Left colon (tissue), 2 donors: Measurements from ENCODE around the gene TMEM186. TPM values are rescaled to one million over a fixed set of nuclear protein-coding genes. Genes with fewer than 3 reads are reported as not detected.
"Not testable (repeated sequence)": the region's sequence is repeated elsewhere in the genome, so short reads cannot be mapped to it uniquely, and the experiment has no call there.

ENCODE experiments used
- ATAC-seq: fragments of 200-7000 bp; cut with Tn5 transposase; one replicate; pipeline ENCODE4 v1.9.1; 2020; ENCODE audit warnings: mild to moderate bottlenecking, moderate library complexity
- DNase-seq, 2 donors: peaks; one replicate each; pipeline ENCODE4 v3.0.0-alpha.2; 2020
- intact Hi-C, 2 donors: fragments of 100-400 bp; cut with DNase I in 1 of 2; cut with micrococcal nuclease in 1 of 2; formaldehyde crosslinking; loops; one replicate each; pipeline versions ENCODE4 v1.11.2 to v1.14.0; 2022; cut with DNase I, micrococcal nuclease
- total RNA-seq, 2 donors: library from RNA; stranded (reverse); fragmentation: NEBNext Ultra II Directional; extraction: Animal tissue kit (Norgen Biotek cat#: 25700); gene quantifications; one replicate each; pipeline ENCODE4 v1.2.1, GENCODE V29; 2021
- donor health status: DM: no; HTN: no; CAD: no.
- donor health status: DM: yes; HTN: yes; CAD: no.

Gene TMEM186
- total RNA-seq, 2 donors from 2014 or later, result 12.1 to 14.3 TPM

- ATAC-seq, DNase-seq, intact Hi-C loops: not testable (repeated sequence)
Measured at GRCh38 chr16:8786316-8786715, 11.1 kb downstream of the TMEM186 start.

DNA sequence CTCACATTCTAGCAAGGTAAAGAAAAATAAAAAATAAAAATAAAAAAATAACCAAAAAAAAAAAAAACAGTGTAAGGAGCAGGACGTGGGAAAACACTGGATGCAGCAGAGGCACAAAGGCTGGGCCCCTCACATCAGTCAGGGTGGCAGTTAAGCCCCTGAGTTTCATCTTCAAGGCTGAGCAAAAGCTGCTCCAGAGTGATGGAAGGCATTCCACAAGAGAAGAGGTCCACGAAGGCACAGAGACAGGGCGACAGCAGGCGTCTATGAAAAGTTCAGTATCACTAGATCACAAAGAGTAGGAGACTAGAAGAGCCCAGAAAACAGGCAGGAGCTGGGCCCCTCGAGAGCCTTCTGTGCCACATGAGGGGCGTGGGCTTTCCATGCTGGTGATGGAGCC is 12.0 kb downstream of the TMEM186 start:
- DNase-seq (no peak), ATAC-seq (no peak)
- intact Hi-C loops, result no loop called here

DNA sequence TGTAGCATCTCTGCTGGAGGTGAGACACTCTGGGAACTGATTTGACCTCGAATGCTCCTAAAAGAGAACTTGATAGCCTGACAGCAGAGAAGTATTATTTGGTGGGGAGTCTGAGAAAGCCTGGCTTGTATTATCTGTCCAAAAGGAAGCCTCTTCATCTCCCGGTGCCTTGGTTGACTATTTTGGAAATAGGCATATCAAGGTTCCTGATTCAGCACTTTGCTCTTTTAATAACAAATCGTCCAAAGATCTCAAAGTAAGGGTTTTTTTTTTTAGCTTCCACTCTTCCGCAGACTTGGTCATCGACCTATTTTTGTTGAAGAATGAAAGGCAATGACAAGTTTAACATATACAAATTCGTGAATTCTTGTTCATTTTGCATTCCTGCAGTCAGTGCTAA is 14.8 kb downstream of the TMEM186 start:
- DNase-seq, result no peak
- intact Hi-C loops, result no loop called here
- no peak for ATAC-seq

DNA sequence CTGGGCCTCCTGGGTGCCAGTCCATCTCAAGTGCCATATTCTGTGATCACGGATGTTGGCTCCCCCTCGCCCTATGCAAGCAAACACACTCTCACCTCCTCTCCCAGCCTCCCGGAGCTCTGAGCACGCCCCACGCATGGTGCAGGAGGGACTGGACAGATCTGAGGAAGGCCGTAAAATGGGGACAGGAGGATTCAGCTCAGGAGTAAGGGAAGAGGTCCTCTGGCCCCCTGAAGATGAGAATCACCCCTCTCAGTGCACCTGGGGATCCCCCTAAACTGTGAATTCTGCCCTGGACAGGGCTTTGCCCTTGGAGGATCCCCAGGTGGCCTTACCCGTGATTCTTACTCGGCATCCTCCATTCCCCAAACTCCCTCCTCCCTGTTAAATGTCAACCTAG is 15.6 kb downstream of the TMEM186 start:
- ATAC-seq, result no peak
- DNase-seq, result no peak
- intact Hi-C loops, result no loop called here

DNA sequence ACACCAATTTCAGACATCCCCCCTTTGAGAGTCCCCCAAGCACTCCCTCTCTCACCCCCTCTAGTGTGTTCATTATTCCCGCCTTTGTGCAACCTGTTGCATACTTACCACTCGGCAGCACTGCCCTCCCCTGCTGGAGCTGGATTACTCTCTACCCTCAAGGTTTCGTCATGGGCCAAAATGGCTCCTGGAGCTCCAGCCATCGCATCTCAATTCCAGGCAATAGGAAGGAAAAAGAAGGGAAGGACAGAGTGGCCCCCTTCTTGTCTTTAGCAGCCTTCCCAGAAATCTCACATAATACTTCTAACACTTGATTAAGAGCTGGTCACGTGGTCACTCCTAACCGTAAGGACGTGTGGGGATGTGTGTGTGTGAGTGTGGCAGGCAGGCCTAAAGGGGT is 20.2 kb downstream of the TMEM186 start:
- intact Hi-C loops, result no loop called here
- ATAC-seq, result no peak
- DNase-seq, result no peak

DNA sequence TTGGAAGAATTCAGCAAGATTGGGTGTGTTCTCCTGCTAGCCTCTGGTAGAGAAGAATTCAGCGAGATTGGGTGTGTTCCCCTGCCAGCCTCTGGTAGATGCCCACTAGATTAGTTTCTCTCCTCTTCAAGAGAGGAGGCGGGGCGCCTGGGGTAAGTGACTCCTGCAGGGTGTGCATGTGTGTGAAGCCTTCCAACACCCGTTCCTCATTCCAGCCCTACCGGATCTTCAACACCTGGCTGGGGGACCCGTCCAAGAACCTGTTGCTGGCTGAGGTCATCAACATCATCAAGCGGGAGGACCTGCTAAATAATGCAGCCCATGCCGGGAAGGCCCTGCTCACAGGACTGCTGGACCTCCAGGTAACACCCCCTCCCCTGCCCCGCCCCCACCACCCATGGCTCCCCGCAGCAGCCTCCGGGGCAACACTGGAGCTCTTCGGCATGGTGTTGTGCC is 21.3 kb downstream of the TMEM186 start:
- DNase-seq, result peak in 1 of 2 donors; percentile 31
- intact Hi-C loops, result no loop called here

GRCh38 chr16:8775359-8775758 is 22.1 kb downstream of the TMEM186 start:
- DNase-seq (no peak), ATAC-seq (no peak)
- intact Hi-C loops, result no loop called here

More for the DNA sequence above, 21.3 kb downstream of the TMEM186 start:
- ATAC-seq, result no peak

- intact Hi-C loops, result no loop called here
- ATAC-seq, result peak; percentile 93
Measured at GRCh38 chr16:8774208-8774607, 23.2 kb downstream of the TMEM186 start.

DNA sequence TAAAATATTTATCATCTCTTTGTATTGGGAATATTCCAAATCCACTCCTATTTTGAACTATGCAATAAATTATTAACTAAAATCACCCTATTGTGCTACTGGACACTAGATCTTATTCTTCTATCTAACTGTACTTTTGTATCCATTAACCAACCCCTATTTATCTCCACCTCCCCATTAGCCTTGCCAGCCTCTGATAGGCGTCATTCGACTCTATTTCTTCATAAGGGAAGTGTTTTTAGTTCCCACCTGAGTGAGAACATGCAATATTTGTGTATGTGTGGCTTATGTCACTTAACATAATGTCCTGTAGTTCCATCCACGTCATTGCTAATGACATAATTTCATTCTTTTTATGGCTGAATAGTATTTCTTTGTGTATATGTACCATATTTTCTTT is 23.9 kb downstream of the TMEM186 start:
- ATAC-seq, result no peak
- no peak for DNase-seq
- intact Hi-C loops, result no loop called here

More at GRCh38 chr16:8774208-8774607, 23.2 kb downstream of the TMEM186 start:
- DNase-seq, result no peak

DNA sequence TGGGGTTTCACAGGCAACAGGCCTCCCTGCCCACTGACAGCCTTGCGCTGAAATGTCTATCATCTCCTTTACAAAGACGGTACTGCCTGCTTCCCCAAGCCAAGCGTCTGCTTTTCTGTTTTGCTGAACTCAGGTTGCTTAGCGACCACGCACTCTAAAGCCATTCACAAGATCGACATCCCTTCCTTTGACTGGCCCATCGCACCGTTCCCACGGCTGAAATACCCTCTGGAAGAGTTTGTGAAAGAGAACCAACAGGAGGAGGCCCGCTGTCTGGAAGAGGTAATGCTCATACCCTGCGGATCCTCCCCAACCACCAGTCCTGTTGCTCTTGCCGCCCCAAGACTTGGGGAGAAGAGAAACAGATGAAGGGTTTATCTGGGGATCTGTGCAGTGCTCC is 28.7 kb downstream of the TMEM186 start:
- DNase-seq (no peak), ATAC-seq (no peak)
- intact Hi-C loops, result no loop called here

DNA sequence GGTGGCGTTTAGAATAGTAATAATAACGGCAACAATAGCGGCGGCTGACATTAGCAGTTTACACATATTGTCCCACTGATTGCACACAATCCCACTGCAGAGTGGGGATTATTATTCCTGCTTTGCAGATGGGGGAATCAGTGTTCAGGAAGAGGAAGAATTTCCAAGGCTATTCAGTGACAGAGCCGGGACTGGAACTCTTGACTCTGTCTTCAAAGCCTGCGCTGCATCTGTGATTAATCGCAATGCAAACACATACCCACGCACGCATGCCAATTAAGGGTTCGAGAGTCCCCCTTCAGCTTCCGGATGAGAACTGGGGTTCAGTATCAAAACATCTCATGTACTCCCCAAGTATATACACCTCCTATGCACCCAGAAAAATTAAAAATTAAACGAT is 29.2 kb downstream of the TMEM186 start:
- no peak for ATAC-seq

DNA sequence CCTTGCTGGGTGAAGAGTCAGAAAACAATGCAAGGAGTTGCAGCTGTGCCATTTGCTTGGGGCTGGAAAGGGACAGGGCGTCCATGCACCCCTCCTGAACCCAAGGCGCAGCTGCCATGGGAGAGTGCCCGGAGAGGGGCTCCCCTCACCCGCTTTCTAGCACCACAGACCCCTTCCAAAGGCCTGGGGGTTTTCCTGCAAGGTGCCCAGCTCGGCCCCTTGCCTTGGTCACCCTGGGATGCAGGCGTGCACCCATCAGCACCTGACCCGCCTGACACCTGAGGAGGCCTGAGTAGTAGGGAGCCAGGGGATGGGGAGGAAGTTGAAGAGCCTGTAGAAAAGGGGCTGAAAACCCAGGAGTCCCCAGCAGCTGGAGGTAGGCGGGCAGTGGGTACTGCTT is 30.3 kb downstream of the TMEM186 start:
- intact Hi-C loops, result no loop called here
- ATAC-seq, result no peak
- DNase-seq, result no peak

More for the DNA sequence above, 29.2 kb downstream of the TMEM186 start:
- intact Hi-C loops, result no loop called here
- no peak for DNase-seq

DNA sequence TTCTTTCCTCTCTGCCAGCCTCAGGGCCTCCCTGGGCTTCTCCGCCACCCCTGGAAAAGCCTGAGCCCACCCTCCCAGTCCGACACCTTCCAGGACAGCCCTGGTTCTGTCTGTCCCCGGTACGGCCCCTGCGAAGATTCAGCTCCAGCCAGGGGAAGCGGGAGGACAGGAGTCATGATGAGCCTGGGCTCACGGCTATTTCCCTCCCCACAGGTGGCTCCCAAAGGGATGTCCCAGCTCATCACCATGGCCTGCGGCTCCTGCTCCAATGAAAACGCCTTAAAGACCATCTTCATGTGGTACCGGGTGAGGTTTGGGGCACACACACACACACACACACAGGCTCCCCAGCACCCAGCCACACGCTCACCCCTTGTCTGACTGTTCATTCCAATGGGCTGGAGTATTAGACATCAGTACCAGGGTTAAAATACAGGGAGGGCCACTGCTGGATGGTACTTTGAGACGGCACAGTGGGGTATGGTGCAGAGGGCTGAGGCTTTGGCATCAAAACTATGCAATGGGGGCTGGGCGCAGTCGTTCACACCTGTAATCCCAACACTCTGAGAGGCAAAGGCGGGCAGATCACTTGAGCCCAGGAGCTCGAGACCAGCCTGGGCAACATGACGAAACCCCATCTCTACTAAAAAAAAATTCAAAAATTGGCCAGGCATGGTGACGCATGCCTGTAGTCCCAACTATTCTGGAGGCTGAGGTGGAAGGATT is 32.8 kb downstream of the TMEM186 start:
- intact Hi-C loops, result no loop called here
- no peak for DNase-seq
- no peak for ATAC-seq

GRCh38 chr16:8763899-8764298 is 33.5 kb downstream of the TMEM186 start:
- ATAC-seq, result no peak
- no peak for DNase-seq
- intact Hi-C loops, result no loop called here

GRCh38 chr16:8763083-8763482 is 34.4 kb downstream of the TMEM186 start:
- ATAC-seq, result no peak
- intact Hi-C loops, result no loop called here
- DNase-seq, result no peak

- no peak for ATAC-seq
- no peak for DNase-seq
- intact Hi-C loops, result no loop called here
Measured at GRCh38 chr16:8762254-8762653, 35.2 kb downstream of the TMEM186 start.

DNA sequence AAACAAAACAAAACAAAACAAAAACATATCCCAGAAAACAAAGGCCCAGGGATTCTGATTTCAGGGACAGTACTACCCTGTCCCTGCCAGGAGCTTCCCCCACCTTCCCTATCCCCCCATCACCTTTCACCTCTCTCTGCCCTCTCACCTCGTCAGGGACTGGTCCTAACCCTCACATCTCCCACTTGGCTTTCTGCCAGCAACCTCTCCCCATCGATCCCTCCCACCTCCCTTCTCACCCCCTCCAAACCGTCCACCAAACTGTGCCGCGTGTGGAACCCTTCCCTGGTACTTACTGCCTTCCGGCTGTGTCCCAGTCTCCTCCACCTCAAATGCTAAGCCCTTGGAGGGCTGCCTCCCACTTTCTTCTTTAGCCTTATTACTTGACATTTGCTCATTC is 36.4 kb downstream of the TMEM186 start:
- intact Hi-C loops, result no loop called here
- ATAC-seq (no peak), DNase-seq (no peak)

DNA sequence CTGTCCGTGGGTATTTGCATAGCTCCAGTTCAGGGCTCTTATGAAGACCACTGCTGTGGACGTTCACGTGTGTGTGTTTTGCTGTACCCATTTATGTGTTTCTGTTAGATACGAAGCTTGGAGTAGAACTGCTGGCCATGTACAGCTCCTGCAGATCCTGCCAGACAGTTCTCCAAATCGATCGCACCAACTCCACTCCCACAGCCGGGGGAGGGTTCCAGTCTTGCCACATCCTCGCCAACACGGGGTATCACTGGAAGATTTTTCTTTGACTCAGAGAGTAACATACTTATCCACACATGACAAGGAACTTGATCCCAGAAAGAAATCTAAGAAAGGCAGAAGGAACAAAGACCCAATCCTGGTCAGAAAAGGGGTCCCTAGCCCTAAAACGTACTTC is 37.4 kb downstream of the TMEM186 start:
- ATAC-seq, result no peak

DNA sequence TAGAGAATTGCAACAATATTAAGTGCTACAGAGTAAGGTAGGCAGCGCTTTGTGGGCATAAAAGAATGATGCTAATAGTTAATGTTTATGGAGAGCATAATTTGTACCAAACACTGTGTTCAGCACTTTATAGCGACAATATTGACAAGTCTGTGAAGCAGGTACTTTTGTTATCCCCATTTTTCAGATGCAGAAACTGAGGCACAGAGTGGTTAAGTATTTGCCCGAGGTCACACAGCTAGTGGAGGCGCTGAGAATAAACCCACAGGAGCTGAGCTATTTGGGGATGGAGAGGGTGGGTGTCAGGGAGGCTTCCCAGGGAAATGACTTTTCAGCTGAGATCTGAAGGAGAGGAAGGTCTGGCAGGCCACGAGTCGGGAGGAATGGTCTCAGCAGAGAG is 39.4 kb downstream of the TMEM186 start:
- no peak for ATAC-seq
- DNase-seq, result no peak
- intact Hi-C loops, result no loop called here

More for the DNA sequence above, 37.4 kb downstream of the TMEM186 start:
- no peak for DNase-seq
- intact Hi-C loops, result no loop called here

DNA sequence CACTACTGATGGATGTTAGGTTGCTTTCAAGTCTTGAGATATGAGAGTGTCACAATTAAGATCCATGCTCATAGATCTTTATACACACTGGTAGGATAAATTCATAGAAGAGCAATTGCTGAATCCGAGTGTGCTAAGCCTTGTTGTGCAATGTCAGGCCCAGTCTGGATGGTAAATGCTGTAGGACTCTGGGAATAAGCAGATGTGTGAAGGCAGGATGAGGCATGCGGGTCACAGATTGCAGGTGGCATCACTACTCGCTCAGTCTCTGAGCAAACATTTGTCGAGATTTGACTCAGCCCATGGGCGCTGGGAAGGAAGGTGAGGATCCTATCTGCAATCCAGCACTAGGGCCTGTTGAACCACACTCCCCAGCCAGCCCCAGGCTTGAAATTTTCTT is 40.7 kb downstream of the TMEM186 start:
- DNase-seq, result peak in 1 of 2 donors; percentile 5
- intact Hi-C loops, result no loop called here
- no peak for ATAC-seq

DNA sequence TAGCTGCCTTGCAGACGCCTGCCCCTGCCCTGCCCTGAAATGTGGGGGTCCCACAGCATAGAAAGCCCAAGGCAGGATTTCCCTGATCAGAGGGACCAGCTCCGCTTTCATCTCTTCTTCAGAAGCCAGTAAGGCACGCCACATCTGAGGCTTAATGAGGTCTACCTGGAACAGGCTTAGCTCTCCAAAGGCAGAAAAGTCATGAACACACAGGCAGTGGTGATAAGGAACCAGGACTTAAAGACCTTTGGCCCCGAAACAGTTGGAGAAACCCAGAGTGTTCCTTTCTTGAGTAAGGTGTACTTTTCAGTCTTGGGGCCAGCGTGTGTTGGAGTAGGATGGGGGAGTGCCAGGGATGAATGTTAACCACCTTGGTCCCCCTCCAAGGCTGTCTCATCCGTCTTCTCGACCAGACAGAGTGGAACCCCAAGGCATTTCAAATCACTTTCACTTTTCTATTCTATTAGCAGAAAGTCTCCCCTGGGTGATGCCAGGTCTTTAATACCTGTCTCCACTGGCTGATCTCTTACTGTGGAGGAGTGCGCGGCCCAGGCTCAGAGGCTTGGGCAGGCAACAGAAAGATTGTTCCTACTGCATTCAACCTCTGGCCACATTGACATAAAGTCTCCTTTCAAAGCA is 43.9 kb downstream of the TMEM186 start:
- no peak for DNase-seq
- intact Hi-C loops, result no loop called here
- no peak for ATAC-seq
